GM18508 (cell line): ENCODE data around the gene PROX2.
A peak's percentile ranks its signal among the peaks of the same experiment; 100 is the strongest.

Experiments
- ATAC-seq: cut with Tn5 transposase; IDR thresholded peaks from one replicate; pipeline ENCODE4 v1.9.1; 2021; ENCODE audit warnings: moderate number of reproducible peaks; ENCODE audit not compliant: insufficient read depth, unreplicated experiment

The PROX2 gene

DNA sequence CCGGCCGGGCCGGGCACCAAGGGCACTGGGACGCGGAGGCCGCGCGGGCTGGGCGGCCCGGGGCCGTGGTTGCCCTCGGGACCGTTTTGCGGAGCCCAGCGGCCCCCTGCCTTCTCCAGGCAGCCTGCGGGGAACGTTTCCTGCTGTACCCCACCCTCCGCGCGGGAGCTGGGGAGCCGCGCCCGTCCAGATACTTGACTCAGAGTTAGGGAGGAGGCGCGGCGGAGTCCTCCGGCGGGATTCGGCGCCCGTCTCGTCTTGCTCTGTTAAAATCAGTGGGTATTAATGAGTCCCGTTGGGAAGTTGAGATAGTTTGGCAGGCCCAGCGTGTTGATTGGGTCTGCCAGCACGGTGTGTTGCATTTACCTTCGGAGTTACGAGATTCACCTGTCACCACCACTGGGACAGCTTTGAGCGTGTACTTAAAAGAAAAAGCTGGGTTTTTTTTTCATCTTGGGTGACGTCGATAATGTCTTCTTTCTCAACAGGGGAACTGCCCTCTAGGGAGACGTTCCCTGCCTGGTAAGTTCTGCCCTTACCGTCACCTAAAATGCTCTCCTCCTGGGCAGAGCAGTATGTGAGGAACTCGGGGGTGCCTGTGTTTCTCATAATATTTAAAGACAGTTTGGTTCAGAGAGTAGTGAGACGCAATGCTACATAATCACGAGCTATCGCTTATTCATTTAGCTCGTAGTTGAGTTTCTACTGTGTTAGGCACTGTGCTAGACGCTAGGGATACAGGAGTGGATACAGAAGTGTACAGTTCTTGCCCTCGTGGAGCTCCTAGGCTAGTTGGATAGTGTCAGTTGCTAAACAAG is 6.4 kb upstream of the PROX2 start:
- ATAC-seq = peak; percentile 15

DNA sequence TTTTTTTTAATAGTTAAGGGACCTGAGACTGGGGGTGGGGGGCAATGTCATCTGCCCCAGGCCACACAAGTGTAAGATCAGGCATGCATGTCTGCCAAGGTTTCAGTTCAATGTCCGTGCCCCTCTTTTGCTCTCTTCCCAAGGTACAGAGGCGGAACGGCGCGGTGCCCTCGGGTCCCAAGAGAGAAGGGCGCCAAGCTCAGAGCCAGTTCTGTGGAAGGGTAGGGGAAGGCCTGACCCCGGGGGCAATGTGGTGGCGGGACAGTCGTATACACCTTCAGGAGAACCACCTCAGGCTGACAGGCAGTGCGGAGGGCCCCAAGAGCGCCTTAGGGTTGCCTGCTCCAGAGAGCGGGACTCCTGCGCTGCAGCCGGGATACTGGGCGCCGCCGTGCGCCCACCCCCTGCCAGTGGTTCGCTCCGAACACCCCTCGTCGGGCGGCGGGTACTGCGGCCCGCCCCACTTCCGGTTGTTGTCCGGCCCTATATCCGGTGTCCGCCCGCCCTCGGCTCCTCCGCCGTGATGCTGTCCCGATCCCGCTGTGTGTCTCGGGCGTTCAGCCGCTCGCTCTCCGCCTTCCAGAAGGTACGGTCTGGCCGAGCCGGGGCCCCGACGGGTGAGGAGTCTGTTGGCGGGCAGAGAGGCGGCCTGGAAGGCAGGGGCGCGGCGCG is 5.6 kb upstream of the PROX2 start, which contains the start of gene DLST:
DLST (plus strand) TSS at position 486 of the 672 bp plus-strand sequence; CDS start at position 524, 38 bp downstream.
- ATAC-seq = peak; percentile 61

DNA sequence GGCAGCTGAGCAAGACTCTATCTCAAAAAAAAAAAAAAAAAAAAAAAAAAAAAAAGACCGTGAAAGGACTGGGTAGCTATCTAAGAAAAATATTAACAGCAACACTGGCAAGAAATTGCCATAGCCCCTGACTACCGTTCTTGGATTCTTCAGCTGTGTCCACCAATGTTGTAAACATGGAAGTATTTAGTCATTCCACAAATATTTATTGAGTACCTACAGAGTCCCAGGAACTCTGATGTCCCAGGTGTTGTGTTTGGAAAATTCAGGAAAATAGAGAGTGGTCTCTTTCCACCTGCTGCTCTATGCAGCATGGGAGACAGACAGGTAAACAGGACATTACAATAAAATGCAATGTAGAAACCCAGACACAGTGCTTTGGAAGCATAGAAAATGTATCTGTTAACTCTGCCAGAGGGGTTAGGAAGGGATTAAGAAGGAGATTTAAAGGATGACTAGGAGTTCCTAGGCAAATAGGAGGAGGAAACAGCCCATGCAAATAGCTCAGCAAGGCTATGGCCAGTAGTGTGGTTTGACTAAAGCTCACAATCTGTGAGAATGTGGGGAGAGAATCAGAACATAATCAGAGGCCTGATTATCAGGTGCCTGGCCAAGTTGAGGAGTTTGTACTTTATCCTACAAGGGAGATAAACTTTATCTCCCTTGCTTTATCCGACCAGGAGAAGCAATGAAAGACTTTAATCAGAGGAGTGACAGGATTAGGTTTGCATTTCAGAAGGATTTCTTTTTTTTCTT is 3.7 kb upstream of the PROX2 start:
- ATAC-seq = no peak

DNA sequence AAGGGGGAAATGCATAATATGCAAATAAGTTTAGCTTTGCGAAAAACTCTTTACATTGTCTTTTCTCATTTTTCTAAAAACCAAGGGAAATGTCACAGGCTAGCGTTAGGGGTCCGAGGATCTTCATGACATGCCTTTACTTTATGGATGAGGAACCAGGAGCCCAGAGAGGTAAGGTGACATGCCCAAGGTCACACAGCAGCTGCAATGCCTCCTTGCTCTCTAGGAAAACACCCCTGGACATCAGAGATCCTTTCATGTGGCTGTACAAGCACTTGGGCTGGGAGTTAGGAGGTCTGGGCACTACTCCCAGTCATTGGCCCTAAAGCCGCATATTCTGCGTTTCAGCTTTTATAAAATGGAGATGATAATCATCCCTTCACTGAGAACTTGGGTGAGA is 741 bp downstream of the PROX2 start:
- no peak for ATAC-seq

DNA sequence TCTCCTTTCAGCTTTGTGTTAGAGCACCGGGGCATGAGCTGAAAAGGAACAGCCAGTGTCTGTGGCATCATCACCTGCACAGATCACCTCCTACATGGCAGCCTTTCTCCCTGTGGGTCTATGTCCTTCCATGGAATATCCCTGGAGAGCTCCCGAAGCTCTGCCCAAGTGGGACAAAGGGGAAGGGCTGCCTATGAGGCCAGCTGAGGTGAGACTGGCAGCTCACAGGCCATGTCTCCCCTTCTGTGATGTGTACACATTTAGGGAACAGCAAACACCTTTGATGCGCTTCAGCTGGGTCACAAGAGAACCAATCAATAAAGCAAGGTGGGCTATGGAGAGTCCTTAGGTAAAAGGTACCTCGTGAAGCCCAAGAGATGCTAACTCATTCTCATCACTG is 4.1 kb downstream of the PROX2 start:
- ATAC-seq = no peak

DNA sequence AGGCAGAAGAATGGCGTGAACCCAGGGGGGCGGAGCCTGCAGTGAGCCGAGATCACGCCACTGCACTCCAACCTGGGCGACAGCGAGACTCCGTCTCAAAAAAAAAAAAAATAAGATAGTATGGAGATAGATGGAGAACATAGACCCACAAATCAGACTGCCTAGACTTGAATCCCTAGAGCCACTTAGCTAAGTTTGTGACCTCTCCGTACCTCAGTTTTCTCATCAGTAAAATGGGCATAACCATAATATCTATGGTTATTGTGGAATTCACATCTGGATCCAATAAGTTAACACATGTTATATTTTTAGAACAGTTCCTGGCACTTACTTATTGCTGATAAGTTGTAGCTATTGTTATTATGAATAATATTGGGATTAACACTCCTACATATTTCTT is 7.2 kb downstream of the PROX2 start:
- ATAC-seq = no peak

GRCh38 chr14:74867673-74868072 is 8.3 kb downstream of the PROX2 start:
- no peak for ATAC-seq

- no peak for ATAC-seq
These were observed 9.1 kb downstream of the PROX2 start for GRCh38 chr14:74866708-74867389.

DNA sequence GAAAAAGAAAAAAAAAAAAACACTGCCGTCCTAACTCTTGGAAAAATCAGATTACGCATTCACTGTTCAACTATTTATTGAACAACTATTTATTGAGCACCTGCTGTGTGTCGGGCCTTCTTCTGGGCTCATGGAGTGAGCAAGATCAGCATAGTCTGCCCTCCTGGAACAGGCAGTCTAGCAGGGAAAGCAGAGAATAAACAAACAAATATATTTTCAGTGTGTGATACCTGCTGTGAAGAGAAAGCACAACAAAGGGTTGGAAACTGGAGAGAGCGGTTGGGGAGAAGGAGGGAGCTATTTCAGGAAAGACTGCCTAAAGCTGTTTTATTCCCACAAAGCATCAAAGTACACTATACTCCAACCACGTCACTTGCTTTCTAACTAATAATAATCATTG is 10.8 kb downstream of the PROX2 start:
- no peak for ATAC-seq

- ATAC-seq = no peak
These were observed 11.7 kb downstream of the PROX2 start for GRCh38 chr14:74864198-74864597.

- no peak for ATAC-seq
These were observed 12.7 kb downstream of the PROX2 start for GRCh38 chr14:74863274-74863673.

DNA sequence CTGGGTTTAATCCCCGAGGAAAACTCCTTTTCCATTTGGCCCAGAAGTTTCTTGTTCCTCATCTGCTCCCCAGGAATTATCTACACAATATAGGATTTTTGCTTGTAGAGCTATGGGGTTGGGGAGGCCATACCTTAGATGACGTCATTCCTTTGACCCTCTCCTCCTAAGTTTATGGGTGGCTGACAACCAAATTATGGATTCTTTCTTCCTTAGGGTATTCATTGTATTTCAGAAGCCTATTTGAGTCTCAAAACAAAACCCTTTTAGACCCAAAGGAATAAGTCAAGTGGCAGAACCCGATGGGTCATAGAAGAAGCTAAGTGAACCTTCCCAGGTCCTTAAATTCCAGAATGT is 14.2 kb downstream of the PROX2 start:
- ATAC-seq = no peak

DNA sequence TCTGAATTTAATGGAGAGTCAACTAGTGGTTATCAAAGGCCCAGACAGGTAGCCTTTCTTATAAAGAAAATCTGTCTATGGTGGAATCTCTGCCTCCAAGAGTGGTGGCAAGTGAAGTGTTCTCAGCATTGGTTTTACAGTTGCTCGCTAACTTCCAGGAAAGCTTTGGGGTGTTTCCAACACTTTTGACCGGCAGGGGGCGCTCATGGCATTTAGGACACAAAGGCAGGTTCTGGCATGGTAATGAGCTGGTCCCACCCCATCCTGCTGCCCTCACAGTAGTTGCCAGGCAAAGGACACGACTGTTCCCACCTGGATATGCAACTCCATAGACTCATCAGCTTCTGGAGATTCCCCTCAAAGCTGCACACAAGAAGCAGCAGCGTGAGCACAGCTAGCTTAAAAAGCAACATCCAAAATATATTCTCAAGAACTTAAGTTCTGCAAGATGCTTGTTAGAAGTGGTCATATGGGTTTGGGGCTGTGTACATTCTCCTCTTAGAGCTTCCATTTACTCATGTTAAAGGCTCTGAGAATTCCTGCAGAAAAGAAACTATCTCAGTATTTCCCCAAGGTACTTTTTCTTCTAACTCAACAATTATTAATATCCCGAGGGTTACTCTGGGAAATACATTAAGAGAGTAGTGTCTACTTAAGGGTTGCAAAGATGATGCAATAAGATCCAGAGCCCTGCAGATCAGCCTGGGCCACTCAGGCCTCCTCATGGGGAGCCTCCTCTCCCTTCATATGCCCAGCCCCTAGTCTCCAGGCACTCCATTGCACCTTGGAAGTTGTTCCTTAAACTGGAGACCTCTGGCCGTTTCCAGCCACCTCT is 14.8 kb downstream of the PROX2 start:
- no peak for ATAC-seq

GRCh38 chr14:74859757-74860552 is 16.0 kb downstream of the PROX2 start:
- ATAC-seq = no peak

- no peak for ATAC-seq
These were observed 17.9 kb downstream of the PROX2 start for GRCh38 chr14:74858022-74858421.

DNA sequence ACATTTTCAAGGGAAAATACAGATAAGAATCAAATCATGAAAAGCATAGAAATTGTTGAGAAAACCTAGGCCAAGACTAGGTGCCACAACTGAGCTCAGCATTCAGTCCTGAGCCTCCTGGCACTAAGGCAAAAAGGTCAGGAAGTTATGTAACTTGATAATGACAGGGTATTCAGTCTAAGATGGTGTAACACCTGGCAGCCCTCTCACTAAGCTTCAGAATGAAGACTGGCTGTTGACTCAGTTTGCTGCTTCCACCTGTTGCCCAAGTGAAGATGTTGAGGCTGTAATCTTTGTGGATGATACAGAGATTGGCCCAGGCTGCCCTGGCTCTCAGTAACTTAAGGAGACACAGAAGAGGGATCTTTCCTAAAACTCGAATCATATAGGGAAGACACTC is 19.6 kb downstream of the PROX2 start:
- no peak for ATAC-seq

GRCh38 chr14:74855945-74856344 is 20.0 kb downstream of the PROX2 start:
- no peak for ATAC-seq

DNA sequence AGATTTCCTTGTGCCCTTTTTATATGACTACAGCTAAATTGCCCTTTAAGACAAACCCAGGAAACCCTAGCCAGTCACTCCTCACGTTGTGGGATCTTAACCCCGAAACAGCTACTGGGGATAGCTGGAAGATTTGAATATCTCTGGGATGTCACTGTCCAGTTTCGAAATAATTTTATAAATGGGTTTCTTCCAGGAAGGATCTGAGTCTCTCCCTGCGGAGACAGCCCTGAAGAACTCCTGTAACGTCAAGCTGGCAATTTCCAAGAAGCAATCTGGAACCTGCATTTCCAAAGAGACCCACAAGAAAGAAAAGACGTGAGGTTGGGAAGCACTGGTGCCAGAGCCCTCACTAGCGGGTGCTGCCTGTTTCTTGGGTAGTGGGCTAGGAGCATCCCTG is 20.9 kb downstream of the PROX2 start:
- no peak for ATAC-seq

- ATAC-seq = no peak
These were observed 22.4 kb downstream of the PROX2 start for GRCh38 chr14:74853581-74853980.
